Stimulated activated CD8-positive, alpha-beta memory T cell treated with anti-CD3 and anti-CD28 coated beads, Interleukin-7, amount 100 ng/mL, for 24 hours (primary cell): ENCODE measurements around the gene SLC35E2B.
A peak's percentile ranks its signal among the peaks of the same experiment; 100 is the strongest.

Experiments
- DNase-seq: peaks from one replicate; pipeline ENCODE4 v3.0.0-alpha.2; 2020; ENCODE audit warnings: low read depth

Gene SLC35E2B

GRCh38 chr1:1623631-1624442, 68.8 kb downstream of the SLC35E2B start:
- no peak for DNase-seq

GRCh38 chr1:1623181-1623630, 69.4 kb downstream of the SLC35E2B start:
- no peak for DNase-seq

- no peak for DNase-seq
These were observed 69.9 kb downstream of the SLC35E2B start for GRCh38 chr1:1622788-1623094.

- DNase-seq: no peak
These were observed 70.4 kb downstream of the SLC35E2B start for GRCh38 chr1:1622010-1622787.

GRCh38 chr1:1621173-1622009, 71.2 kb downstream of the SLC35E2B start:
- no peak for DNase-seq

GRCh38 chr1:1620433-1621139, 72.0 kb downstream of the SLC35E2B start:
- no peak for DNase-seq

GRCh38 chr1:1619917-1620361, 72.7 kb downstream of the SLC35E2B start:
- DNase-seq: no peak

GRCh38 chr1:1618396-1619068, 74.1 kb downstream of the SLC35E2B start:
- DNase-seq: no peak

GRCh38 chr1:1617925-1618324, 74.7 kb downstream of the SLC35E2B start:
- DNase-seq: no peak

- DNase-seq: no peak
These were observed 75.1 kb downstream of the SLC35E2B start for GRCh38 chr1:1617516-1617915.

- no peak for DNase-seq
These were observed 75.8 kb downstream of the SLC35E2B start for GRCh38 chr1:1616838-1617237.

GRCh38 chr1:1616045-1616790, 76.4 kb downstream of the SLC35E2B start:
- DNase-seq: no peak

- peak; percentile 92 for DNase-seq
These were observed 77.1 kb downstream of the SLC35E2B start, which contains the start of gene MIB2 for GRCh38 chr1:1615256-1616044. Gene MIB2, plus strand, starts transcription at chr1:1615500. Its CDS starts 7,953 bp downstream, at chr1:1623453.

- DNase-seq: no peak
These were observed 77.7 kb downstream of the SLC35E2B start for GRCh38 chr1:1614954-1615255.

- DNase-seq: no peak
These were observed 78.2 kb downstream of the SLC35E2B start for GRCh38 chr1:1614204-1614953.

GRCh38 chr1:1613509-1614082, 79.0 kb downstream of the SLC35E2B start:
- no peak for DNase-seq

- no peak for DNase-seq
These were observed 80.5 kb downstream of the SLC35E2B start for GRCh38 chr1:1612104-1612400.

- no peak for DNase-seq
These were observed 81.8 kb downstream of the SLC35E2B start for GRCh38 chr1:1610796-1611195.
